GM19324 (cell line): Measurements from ENCODE around the gene EMC10.
A peak's percentile ranks its signal among the peaks of the same experiment; 100 is the strongest.
"Not testable (repeated sequence)": the region's sequence is repeated elsewhere in the genome, so short reads cannot be mapped to it uniquely, and the experiment has no call there.

Experiments
- ATAC-seq: cut with Tn5 transposase; IDR thresholded peaks from one replicate; pipeline ENCODE4 v1.9.1; 2021; ENCODE audit warnings: mild to moderate bottlenecking, moderate library complexity; ENCODE audit not compliant: unreplicated experiment, low FRiP score

The EMC10 gene

GRCh38 chr19:50476224-50476906 is at the start of gene EMC10, which contains the start of gene GARIN5A:
EMC10 (plus strand) TSS chr19:50476507; CDS start chr19:50476545, 38 bp downstream.
GARIN5A (minus strand) TSS chr19:50476848; CDS start chr19:50476388, 460 bp downstream.
- ATAC-seq = peak; percentile 85

GRCh38 chr19:50427318-50427925 is 48.9 kb upstream of the EMC10 start:
- ATAC-seq = no peak

- ATAC-seq = no peak
Observed at GRCh38 chr19:50427997-50428425, 48.3 kb upstream of the EMC10 start.

GRCh38 chr19:50428772-50429463 is 47.4 kb upstream of the EMC10 start:
- ATAC-seq = no peak

- ATAC-seq = no peak
Observed at GRCh38 chr19:50430888-50431342, 45.4 kb upstream of the EMC10 start.

GRCh38 chr19:50431343-50432220 is 44.7 kb upstream of the EMC10 start:
- ATAC-seq = peak; percentile 73

- ATAC-seq = no peak
Observed at GRCh38 chr19:50432221-50433028, 43.9 kb upstream of the EMC10 start, which contains the start of gene MYBPC2. MYBPC2 (plus strand) TSS chr19:50432892; CDS start chr19:50432954, 62 bp downstream.

- ATAC-seq = no peak
Observed at GRCh38 chr19:50433201-50434180, 42.8 kb upstream of the EMC10 start.

GRCh38 chr19:50434525-50434924 is 41.8 kb upstream of the EMC10 start:
- no peak for ATAC-seq

GRCh38 chr19:50435221-50435620 is 41.1 kb upstream of the EMC10 start:
- no peak for ATAC-seq

GRCh38 chr19:50435627-50436026 is 40.7 kb upstream of the EMC10 start:
- ATAC-seq = no peak

GRCh38 chr19:50437862-50438449 is 38.4 kb upstream of the EMC10 start:
- ATAC-seq = no peak

GRCh38 chr19:50439130-50439529 is 37.2 kb upstream of the EMC10 start:
- not testable (repeated sequence) for ATAC-seq

- no peak for ATAC-seq
Observed at GRCh38 chr19:50444059-50444458, 32.2 kb upstream of the EMC10 start.

- no peak for ATAC-seq
Observed at GRCh38 chr19:50447053-50447452, 29.3 kb upstream of the EMC10 start.

- no peak for ATAC-seq
Observed at GRCh38 chr19:50447750-50448149, 28.6 kb upstream of the EMC10 start.

- ATAC-seq = no peak
Observed at GRCh38 chr19:50449236-50449899, 26.9 kb upstream of the EMC10 start.
